Liver (tissue), 3 donors: Measurements from ENCODE around the gene CAP2.
A peak's percentile ranks its signal among the peaks of the same experiment; 100 is the strongest.

Source experiments
- CTCF ChIP-seq: fragments of 150-350 bp; IDR thresholded peaks from 2 replicates; pipeline ENCODE4 v1.5.1; 2017; ENCODE audit warnings: improper control_type of control experiment, low read depth, low read length; ENCODE audit not compliant: missing input control
- EGR1 ChIP-seq, 2 donors: IDR thresholded peaks; 2 replicates each; pipeline ENCODE4 v1.6.1; 2016 to 2018; ENCODE audit warnings: antibody characterized with exemption in 2 of 2, low read depth in 2 of 2
- GABPA ChIP-seq, 2 donors: IDR thresholded peaks in 1 of 2; conservative IDR thresholded peaks in 1 of 2; 2 replicates each; pipeline ENCODE4 v1.6.1; 2016; ENCODE audit warnings: antibody characterized with exemption in 2 of 2, mild to moderate bottlenecking in 1 of 2, moderate library complexity in 1 of 2
- MAX ChIP-seq: IDR thresholded peaks from 2 replicates; pipeline ENCODE4 v1.6.1; 2016; ENCODE audit warnings: antibody characterized with exemption
- REST ChIP-seq: IDR thresholded peaks from 2 replicates; pipeline ENCODE4 v1.6.1; 2016; ENCODE audit warnings: antibody characterized with exemption, mild to moderate bottlenecking
- RXRA ChIP-seq, 2 donors: IDR thresholded peaks; 2 replicates each; pipeline ENCODE4 v1.6.1; 2017 to 2018; ENCODE audit warnings: antibody characterized with exemption in 2 of 2, mild to moderate bottlenecking in 1 of 2
- SP1 ChIP-seq: IDR thresholded peaks from 2 replicates; pipeline ENCODE4 v1.6.1; 2018; ENCODE audit warnings: antibody characterized with exemption, mild to moderate bottlenecking
- TAF1 ChIP-seq: conservative IDR thresholded peaks from 2 replicates; pipeline ENCODE4 v1.6.1; 2016; ENCODE audit warnings: antibody characterized with exemption, mild to moderate bottlenecking
- YY1 ChIP-seq: IDR thresholded peaks from 2 replicates; pipeline ENCODE4 v1.6.1; 2016; ENCODE audit warnings: antibody characterized with exemption, mild to moderate bottlenecking
- donor health status: healthy.
- donor health status: healthy.

GRCh38 chr6:17505062-17505476 lies 111.7 kb downstream of the CAP2 start:
- TF ChIP-seq YY1 (no peak), GABPA (IDR thresholded peaks at IDR 0.05 in 1 of 2, conservative IDR thresholded peaks at IDR 0.05 in 1 of 2) (no peak), MAX (no peak), RXRA (IDR thresholded peaks at IDR 0.05) (no peak), CTCF (peak; percentile 39), REST (no peak), EGR1 (IDR thresholded peaks at IDR 0.05; ENCODE audit: low read depth in 2 of 2) (no peak), SP1 (no peak), TAF1 (no peak)
